Neuronal stem cell (in vitro differentiated cells): Measurements from ENCODE around the gene TMEM231.

Experiments used
- DNase-seq: peaks from one replicate; pipeline ENCODE4 v3.0.0-alpha.2; 2013; ENCODE audit warnings: low spot score
- H2AFZ ChIP-seq: one replicate; pipeline ENCODE4 v1.6.1; 2013; ENCODE audit warnings: mild to moderate bottlenecking, low read length, inconsistent platforms
- H2AK5ac ChIP-seq: 2 replicates; pipeline ENCODE4 v1.6.1; 2013; ENCODE audit warnings: low read depth, mild to moderate bottlenecking, inconsistent platforms, low read length, moderate library complexity, mixed read lengths
- H2BK120ac ChIP-seq: 2 replicates; pipeline ENCODE4 v1.6.1; 2013; ENCODE audit warnings: low read depth, mild to moderate bottlenecking, inconsistent platforms, low read length, moderate library complexity, mixed read lengths
- H2BK12ac ChIP-seq: one replicate; pipeline ENCODE4 v1.6.1; 2013; ENCODE audit warnings: low read length, inconsistent platforms
- H2BK15ac ChIP-seq: 2 replicates; pipeline ENCODE4 v1.6.1; 2013; ENCODE audit warnings: mild to moderate bottlenecking, low read length, inconsistent platforms, mixed read lengths
- H2BK5ac ChIP-seq: one replicate; pipeline ENCODE4 v1.6.1; 2013; ENCODE audit warnings: inconsistent platforms, mild to moderate bottlenecking, low read length, moderate library complexity
- H3K14ac ChIP-seq: one replicate; pipeline ENCODE4 v1.6.1; 2013; ENCODE audit warnings: low read length, inconsistent platforms
- H3K18ac ChIP-seq: 2 replicates; pipeline ENCODE4 v1.6.1; 2013; ENCODE audit warnings: low read length, inconsistent platforms
- H3K23ac ChIP-seq: 2 replicates; pipeline ENCODE4 v1.6.1; 2013; ENCODE audit warnings: low read depth, mild to moderate bottlenecking, mixed read lengths, low read length, inconsistent platforms; ENCODE audit not compliant: poor library complexity
- H3K27ac ChIP-seq: replicated peaks from 3 replicates; pipeline ENCODE4 v1.5.1; 2013; ENCODE audit warnings: low read length, inconsistent platforms
- H3K27me3 ChIP-seq, 3 experiments: 2 replicates each; pipeline ENCODE4 v1.6.1; 2013; ENCODE audit warnings: low read length in 3 of 3, mild to moderate bottlenecking in 2 of 3, inconsistent platforms in 1 of 3, low read depth in 1 of 3, mixed read lengths in 1 of 3, moderate library complexity in 1 of 3; ENCODE audit not compliant: control insufficient read depth in 3 of 3, insufficient read depth in 3 of 3
- H3K36me3 ChIP-seq, 2 donors: replicated peaks in 1 of 2; 2 replicates each; pipeline ENCODE4 v1.6.1; 2013; ENCODE audit warnings: low read length in 2 of 2; ENCODE audit not compliant: control insufficient read depth in 2 of 2, insufficient read depth in 2 of 2
- H3K4ac ChIP-seq: 2 replicates; pipeline ENCODE4 v1.6.1; 2013; ENCODE audit warnings: inconsistent platforms, mild to moderate bottlenecking, low read length, moderate library complexity
- H3K4me1 ChIP-seq, 2 donors: 1 replicate in 1 of 2; 2 replicates in 1 of 2; pipeline ENCODE4 v1.6.1; 2013; ENCODE audit warnings: low read length in 2 of 2, low read depth in 1 of 2; ENCODE audit not compliant: control insufficient read depth in 2 of 2, insufficient read depth in 1 of 2
- H3K4me2 ChIP-seq: one replicate; pipeline ENCODE4 v1.6.1; 2013; ENCODE audit warnings: mild to moderate bottlenecking, low read length, inconsistent platforms; ENCODE audit not compliant: insufficient read depth, poor library complexity, severe bottlenecking
- H3K4me3 ChIP-seq, 2 donors: 2 replicates each; pipeline ENCODE4 v1.5.1; 2013; ENCODE audit warnings: low read length in 2 of 2, mild to moderate bottlenecking in 2 of 2, inconsistent platforms in 1 of 2, moderate library complexity in 1 of 2
- H3K79me1 ChIP-seq: one replicate; pipeline ENCODE4 v1.6.1; 2013; ENCODE audit warnings: low read depth, mild to moderate bottlenecking, inconsistent platforms, low read length, moderate library complexity
- H3K9ac ChIP-seq: one replicate; pipeline ENCODE4 v1.6.1; 2013; ENCODE audit warnings: mild to moderate bottlenecking, low read depth, low read length, inconsistent platforms; ENCODE audit not compliant: poor library complexity
- H3K9me3 ChIP-seq, 2 donors: replicated peaks in 1 of 2; 2 replicates each; pipeline versions ENCODE3 to v1.6.1; 2013; ENCODE audit warnings: low read length in 2 of 2, mild to moderate bottlenecking in 2 of 2, inconsistent platforms in 1 of 2, low read depth in 1 of 2, mixed read lengths in 1 of 2, moderate library complexity in 1 of 2; ENCODE audit not compliant: control insufficient read depth in 2 of 2, insufficient read depth in 1 of 2
- H4K8ac ChIP-seq: one replicate; pipeline ENCODE4 v1.6.1; 2013; ENCODE audit warnings: low read depth, mild to moderate bottlenecking, inconsistent platforms, low read length, moderate library complexity
- H4K91ac ChIP-seq: one replicate; pipeline ENCODE4 v1.6.1; 2013; ENCODE audit warnings: low read length, low read depth, mild to moderate bottlenecking, inconsistent platforms; ENCODE audit not compliant: poor library complexity
- WGBS, 2 donors: extraction: QIAGEN DNeasy Blood & Tissue Kit; methylation state at CpG; one replicate each; pipeline ENCODE4 v1.1.7; 2013; ENCODE audit warnings: missing lambda C conversion rate in 2 of 2, mixed read lengths in 1 of 2; ENCODE audit not compliant: insufficient read length in 2 of 2, insufficient replicate concordance in 1 of 2; ENCODE audit errors: extremely low coverage in 2 of 2; 5-methylcytosine and 5-hydroxymethylcytosine counted together

TMEM231 gene

GRCh38 chr16:75514296-75514695 is 41.8 kb downstream of the TMEM231 start:
- H3K27me3 ChIP-seq = no peaks in the 10 kb centered on the region
- H3K14ac ChIP-seq = no peak overlapping the region
- H3K18ac ChIP-seq = no peak overlapping the region
- no peak overlapping the region for H2BK15ac ChIP-seq
- no peak overlapping the region for H3K9ac ChIP-seq
- WGBS, 2 donors = no CpG with 5 or more reads among the region's 11 CpGs
- no peaks in the 10 kb centered on the region for H3K79me1 ChIP-seq
- no peaks in the 10 kb centered on the region for H3K36me3 ChIP-seq
- no peak overlapping the region for H4K8ac ChIP-seq
- H3K4me2 ChIP-seq = no peak overlapping the region
- no peak for DNase-seq
- no peak overlapping the region for H3K4me3 ChIP-seq
- H3K4ac ChIP-seq = no peak overlapping the region
- no peak overlapping the region for H4K91ac ChIP-seq
- no peak overlapping the region for H2BK120ac ChIP-seq
- no peak overlapping the region for H2AFZ ChIP-seq
- H2BK12ac ChIP-seq = no peak overlapping the region
- peaks cover 0 to 4% of the 10 kb centered on the region in 2 donors for H3K4me1 ChIP-seq
- peaks cover 0 to 1% of the 10 kb centered on the region in 2 donors for H3K9me3 ChIP-seq
- H3K23ac ChIP-seq = no peak overlapping the region
- H2AK5ac ChIP-seq = no peak overlapping the region
- H2BK5ac ChIP-seq = no peak overlapping the region
- no peak overlapping the region for H3K27ac ChIP-seq

- Histone ChIP-seq H3K4me1 (peaks cover 0 to 4% of the 10 kb centered on the region in 2 donors), H3K14ac (no peak overlapping the region), H2AK5ac (no peak overlapping the region), H2BK12ac (no peak overlapping the region), H4K8ac (no peak overlapping the region), H2BK120ac (no peak overlapping the region), H2AFZ (peak overlapping the region; percentile 26), H3K4ac (no peak overlapping the region), H3K23ac (no peak overlapping the region), H3K36me3 (no peaks in the 10 kb centered on the region), H3K27me3 (no peaks in the 10 kb centered on the region), H3K27ac (no peak overlapping the region), H3K9ac (no peak overlapping the region), H3K79me1 (no peaks in the 10 kb centered on the region), H3K18ac (no peak overlapping the region), H3K9me3 (no peaks in the 10 kb centered on the region), H4K91ac (no peak overlapping the region), H3K4me2 (no peak overlapping the region), H2BK15ac (no peak overlapping the region), H2BK5ac (no peak overlapping the region), H3K4me3 (no peak overlapping the region)
- no CpG with 5 or more reads among the region's 7 CpGs for WGBS, 2 donors
- no peak for DNase-seq
Measured at GRCh38 chr16:75506574-75506973, 49.5 kb downstream of the TMEM231 start.

- Histone ChIP-seq H3K9me3 (no peaks in the 10 kb centered on the region), H4K8ac (no peak overlapping the region), H3K4me3 (no peak overlapping the region), H3K27me3 (peaks cover 0 to 1% (median 0%) of the 10 kb centered on the region in 3 experiments), H2BK12ac (no peak overlapping the region), H2BK120ac (no peak overlapping the region), H3K4ac (no peak overlapping the region), H3K79me1 (no peaks in the 10 kb centered on the region), H4K91ac (no peak overlapping the region), H3K27ac (no peak overlapping the region), H2AFZ (peak overlapping the region; percentile 26), H3K14ac (no peak overlapping the region), H3K4me2 (no peak overlapping the region), H3K23ac (no peak overlapping the region), H3K18ac (no peak overlapping the region), H2BK5ac (no peak overlapping the region), H2BK15ac (no peak overlapping the region), H3K9ac (no peak overlapping the region), H2AK5ac (no peak overlapping the region), H3K4me1 (peaks cover 0 to 4% of the 10 kb centered on the region in 2 donors), H3K36me3 (no peaks in the 10 kb centered on the region)
- WGBS, 2 donors = no CpG with 5 or more reads among the region's 3 CpGs
- DNase-seq = no peak
Measured at GRCh38 chr16:75506107-75506506, 49.9 kb downstream of the TMEM231 start.

DNA sequence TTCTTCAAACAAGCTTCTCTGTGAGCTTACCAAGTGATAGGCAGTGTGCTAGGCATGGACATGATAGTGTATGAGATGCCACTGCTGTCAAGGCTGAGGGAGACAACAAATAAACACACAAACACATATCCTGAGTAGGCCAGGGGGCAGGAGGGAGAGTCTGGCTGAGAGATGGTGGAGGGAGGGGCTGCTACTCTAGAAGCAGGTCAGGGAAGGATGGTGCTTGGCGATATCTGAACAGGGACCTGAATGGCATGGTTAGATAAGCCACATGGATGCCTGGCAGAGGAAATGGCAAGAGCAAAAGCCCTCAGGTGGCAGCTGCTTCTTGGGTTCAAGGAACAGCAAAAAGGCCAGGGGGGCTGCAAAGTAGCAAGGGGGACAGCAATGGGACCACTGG is 52.3 kb downstream of the TMEM231 start:
- no peak overlapping the region for H3K4me2 ChIP-seq
- no peak overlapping the region for H3K23ac ChIP-seq
- H3K18ac ChIP-seq = no peak overlapping the region
- no peaks in the 10 kb centered on the region for H3K79me1 ChIP-seq
- H2BK120ac ChIP-seq = no peak overlapping the region
- no peak overlapping the region for H3K27ac ChIP-seq
- no peak overlapping the region for H3K9ac ChIP-seq
- no CpG with 5 or more reads among the region's 1 CpG for WGBS, 2 donors
- H2AK5ac ChIP-seq = no peak overlapping the region
- H2AFZ ChIP-seq = no peak overlapping the region
- no peak overlapping the region for H4K8ac ChIP-seq
- H3K4ac ChIP-seq = no peak overlapping the region
- H3K4me1 ChIP-seq = peaks cover 0 to 4% of the 10 kb centered on the region in 2 donors
- DNase-seq = no peak
- no peak overlapping the region for H2BK5ac ChIP-seq
- no peak overlapping the region for H3K4me3 ChIP-seq
- H4K91ac ChIP-seq = no peak overlapping the region
- H3K14ac ChIP-seq = no peak overlapping the region
- H3K9me3 ChIP-seq = peaks cover 0 to 3% of the 10 kb centered on the region in 2 donors
- peaks cover 0 to 10% (median 0%) of the 10 kb centered on the region in 3 experiments for H3K27me3 ChIP-seq
- H3K36me3 ChIP-seq = no peaks in the 10 kb centered on the region
- no peak overlapping the region for H2BK12ac ChIP-seq
- no peak overlapping the region for H2BK15ac ChIP-seq
